GM19452 (cell line): ENCODE results near the gene KCTD16.

Experiments used
- ATAC-seq: cut with Tn5 transposase; IDR thresholded peaks from one replicate; pipeline ENCODE4 v1.9.1; 2021; ENCODE audit not compliant: unreplicated experiment

Gene KCTD16

DNA sequence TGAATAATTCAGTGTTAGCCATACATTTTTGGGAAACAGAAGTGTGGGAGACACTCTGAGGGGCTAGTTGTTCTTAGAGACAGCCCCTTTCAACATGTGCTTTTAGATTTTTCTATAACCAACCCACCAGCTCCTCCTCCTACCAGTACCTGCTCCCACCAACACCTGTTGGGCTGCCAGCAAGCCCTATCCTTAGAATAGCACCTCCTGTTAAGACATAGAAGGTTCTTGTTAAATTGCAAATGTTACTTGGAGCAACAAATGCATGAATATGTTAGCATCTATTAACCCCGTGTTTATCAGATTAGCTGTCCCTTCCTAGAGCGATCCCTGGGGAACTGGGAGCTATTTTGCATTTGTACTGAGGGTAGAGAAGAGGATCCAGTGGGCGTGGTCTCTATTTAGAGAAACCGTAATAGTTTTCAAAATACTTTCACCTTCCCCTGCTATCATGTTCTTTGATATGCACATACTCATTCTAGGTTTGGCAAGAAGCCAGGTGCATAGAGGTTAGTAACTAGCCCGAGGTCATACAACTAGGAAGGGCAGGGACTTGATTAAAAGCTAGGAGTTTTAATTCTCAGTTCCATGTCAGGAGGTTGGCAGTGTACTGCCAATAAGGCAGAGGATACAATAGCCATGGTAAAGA lies 334.4 kb downstream of the KCTD16 start:
- ATAC-seq, result no peak

DNA sequence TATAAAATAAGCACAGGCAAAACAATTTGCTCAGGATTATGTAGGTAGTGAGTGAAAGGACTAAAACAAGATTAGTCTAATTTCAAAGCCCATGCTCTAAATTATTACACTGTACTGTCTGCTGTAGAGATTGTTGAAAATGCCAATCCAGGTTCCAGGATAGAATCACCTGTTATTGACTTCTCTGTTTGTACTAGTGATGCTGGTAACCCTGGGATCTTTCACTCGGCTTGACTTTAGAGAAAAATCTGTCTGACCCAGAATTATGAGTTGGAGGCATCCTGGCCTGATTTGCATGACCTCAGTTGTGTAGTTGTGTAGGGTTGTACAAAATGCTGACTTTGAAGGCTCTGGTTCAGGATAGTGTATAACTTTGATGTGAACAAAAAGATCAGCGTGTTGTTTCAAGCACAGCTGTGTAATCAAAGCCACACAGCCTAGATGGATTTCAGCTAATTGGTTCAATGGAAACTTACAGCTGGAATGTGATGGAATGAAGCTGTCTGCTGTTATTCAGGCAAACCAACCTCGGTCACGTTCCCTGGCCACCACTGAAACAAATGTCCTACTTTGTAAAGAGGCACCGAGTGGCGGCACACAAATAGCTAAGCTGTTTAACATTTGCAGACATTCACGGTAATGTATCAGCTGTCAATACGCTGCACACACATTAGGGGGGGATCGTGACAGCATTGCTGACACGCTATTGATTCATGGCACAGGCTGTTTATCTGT lies 340.3 kb downstream of the KCTD16 start:
- ATAC-seq, result no peak

DNA sequence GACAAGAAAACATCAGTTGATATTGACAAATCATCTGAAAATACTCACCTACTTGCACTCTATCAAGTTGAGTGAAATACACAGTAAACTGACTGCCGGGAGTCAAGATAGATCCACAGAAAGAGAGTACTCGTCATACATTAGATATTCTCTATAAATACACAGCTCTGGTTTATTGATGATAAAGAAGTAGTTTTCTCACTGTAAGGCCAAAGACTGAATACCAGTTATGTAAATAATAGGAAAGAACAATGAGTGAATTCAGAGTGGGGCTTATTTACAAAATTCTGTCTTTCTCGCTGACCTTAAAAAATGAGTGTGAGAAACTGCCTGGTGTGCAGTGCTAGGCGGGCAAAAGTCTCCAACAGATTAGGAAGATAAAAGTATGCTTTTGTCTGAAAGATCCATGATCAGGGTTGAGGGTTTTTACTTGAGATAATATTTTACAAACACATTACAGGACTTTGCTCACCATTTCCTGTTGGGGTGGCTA lies 341.0 kb downstream of the KCTD16 start:
- no peak for ATAC-seq

DNA sequence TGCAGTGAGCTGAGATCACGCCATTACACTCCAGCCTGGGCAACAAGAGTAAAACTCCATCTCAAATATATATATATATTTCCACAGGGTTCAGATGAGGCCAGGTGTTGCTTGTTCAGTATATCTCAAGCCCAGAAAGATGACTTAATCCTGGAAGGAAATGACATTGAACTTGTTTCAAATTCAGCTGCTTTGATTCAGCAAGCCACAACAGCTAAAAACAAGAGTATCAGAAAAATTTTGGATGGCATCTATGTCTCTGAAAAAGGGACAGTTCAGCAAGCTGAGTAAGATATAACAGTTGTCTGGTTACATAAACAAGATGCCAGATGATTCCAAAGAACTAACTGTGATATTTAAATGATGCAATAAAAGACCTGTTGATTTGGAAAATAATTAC lies 352.0 kb downstream of the KCTD16 start:
- ATAC-seq, result no peak

DNA sequence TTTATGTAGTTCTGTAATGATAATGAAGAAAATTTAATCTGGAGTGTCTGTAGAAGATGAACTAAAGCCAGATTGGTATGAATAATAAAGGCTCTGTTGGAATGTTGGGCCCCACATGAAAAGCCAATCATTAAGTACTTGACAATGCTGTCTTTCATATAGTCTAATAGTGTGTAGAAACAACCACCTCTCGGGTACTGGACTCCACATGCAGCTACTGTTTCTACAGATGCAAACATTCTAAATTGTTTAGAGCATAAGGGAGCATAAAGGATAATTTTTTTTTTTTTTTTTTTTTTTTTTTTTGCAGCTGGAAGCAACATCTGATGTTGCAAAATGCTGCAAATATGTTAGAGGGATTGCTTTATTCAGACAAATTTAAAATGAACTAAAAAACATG lies 354.3 kb downstream of the KCTD16 start:
- no peak for ATAC-seq

DNA sequence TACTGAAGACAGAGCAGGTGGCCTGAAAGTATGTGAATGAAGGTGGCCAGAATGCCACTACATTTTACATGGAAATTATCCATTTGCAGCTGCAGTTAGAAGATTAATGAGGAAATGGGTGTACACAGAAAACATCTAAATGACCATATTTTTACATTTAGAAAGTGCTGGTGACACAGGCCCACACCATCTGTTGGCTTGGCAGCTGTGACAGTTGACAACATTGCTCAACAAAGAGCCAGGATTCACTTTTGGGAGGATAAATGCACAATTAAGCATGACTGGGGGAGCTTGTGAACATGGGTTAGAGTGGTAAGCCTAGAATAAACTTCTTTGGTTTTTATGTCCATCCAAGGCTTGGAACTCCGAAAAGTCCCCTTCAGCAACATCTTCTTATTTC lies 360.5 kb downstream of the KCTD16 start:
- no peak for ATAC-seq
